ENCODE measurements around the gene ADAMTSL1.

DNA sequence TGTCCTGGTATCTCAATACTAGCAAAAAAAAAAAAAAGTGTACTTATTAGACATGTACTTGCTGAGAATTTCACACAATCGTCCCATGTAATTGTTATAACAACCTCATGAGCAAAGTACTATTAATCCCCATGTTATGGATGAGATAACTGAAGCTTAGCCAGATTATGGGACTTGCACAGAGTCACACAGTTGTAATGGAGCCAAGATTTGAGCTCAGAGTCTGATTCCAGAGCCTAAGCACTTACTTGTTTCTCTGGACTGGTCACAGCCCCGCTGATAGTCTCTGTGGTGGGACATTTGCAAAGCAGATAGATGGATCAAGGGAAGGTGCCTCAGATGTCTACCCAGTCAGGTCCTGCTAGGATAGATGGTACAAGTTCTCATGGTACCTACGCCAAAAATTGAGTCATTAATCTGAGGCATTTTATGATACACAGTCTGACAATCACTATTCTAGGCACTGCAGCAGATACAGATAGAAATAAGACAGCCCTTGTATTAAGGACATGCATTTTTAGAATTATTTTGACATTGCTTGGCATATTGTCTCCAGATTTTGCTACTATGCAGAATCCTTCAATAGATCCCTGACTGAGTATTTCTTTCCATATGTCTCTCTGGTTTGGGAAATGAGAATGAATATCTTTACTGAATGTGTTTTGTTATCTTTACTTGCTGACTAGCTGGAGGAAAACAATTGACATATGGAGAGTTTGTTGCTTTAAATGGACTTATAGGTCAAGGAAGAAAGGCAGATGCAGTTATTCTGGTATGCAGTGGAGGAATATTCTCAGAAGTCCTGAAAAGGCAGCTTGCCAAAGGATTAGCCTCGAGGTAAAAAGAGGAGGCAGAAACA, 149.5 kb downstream of the ADAMTSL1 start:
- TF ChIP-seq CTCF (conservative IDR thresholded peaks at IDR 0.05 in 1 of 2, IDR thresholded peaks at IDR 0.05 in 1 of 2; ENCODE audit: extremely low read depth in 1 of 2, insufficient read depth in 1 of 2, low read depth in 1 of 2, low read length in 2 of 2) (no peak), EZH2 (IDR thresholded peaks at IDR 0.05; ENCODE audit: borderline replicate concordance, low read length) (no peak)

Data from mammary epithelial cell (primary cell).